IPS-18a (cell line): ENCODE measurements around the gene DEFB112.

ENCODE experiments used
- H3K27ac ChIP-seq: one replicate; pipeline ENCODE4 v1.5.1; 2013; ENCODE audit warnings: low read length
- H3K27me3 ChIP-seq: one replicate; pipeline ENCODE4 v1.6.1; 2013; ENCODE audit warnings: mild to moderate bottlenecking, low read length; ENCODE audit not compliant: control insufficient read depth, insufficient read depth
- H3K36me3 ChIP-seq: one replicate; pipeline ENCODE4 v1.6.1; 2013; ENCODE audit warnings: low read depth, low read length; ENCODE audit not compliant: control insufficient read depth
- H3K4me1 ChIP-seq: one replicate; pipeline ENCODE4 v1.6.1; 2013; ENCODE audit warnings: low read depth, low read length; ENCODE audit not compliant: control insufficient read depth
- H3K4me3 ChIP-seq: one replicate; pipeline ENCODE4 v1.5.1; 2013; ENCODE audit warnings: low read length
- H3K9ac ChIP-seq: one replicate; pipeline ENCODE4 v1.6.1; 2013; ENCODE audit warnings: mild to moderate bottlenecking, low read length, moderate library complexity
- H3K9me3 ChIP-seq: one replicate; pipeline ENCODE4 v1.6.1; 2013; ENCODE audit warnings: low read depth, low read length; ENCODE audit not compliant: control insufficient read depth

The DEFB112 gene

DNA sequence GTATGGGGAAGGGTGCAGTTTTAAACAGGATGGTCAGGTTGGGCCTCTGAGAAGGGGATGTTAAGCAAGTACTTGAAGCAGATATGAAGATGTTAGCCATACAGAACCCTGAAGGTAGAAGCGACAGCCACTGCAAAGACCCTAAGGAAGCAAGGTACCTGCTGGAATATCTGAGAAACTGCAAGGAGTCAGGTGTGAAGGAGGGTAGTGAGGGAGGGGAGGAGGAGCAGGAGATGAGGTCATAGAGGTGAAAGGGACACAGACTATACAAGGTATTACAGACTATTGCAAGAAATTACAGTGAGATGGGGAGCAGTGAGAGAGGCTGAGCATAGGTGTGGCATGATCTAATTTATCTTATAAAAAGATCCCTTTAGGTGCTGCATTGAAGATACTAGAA is 22.2 kb upstream of the DEFB112 start:
- no peaks in the 10 kb centered on the region for H3K9me3 ChIP-seq
- no peaks in the 10 kb centered on the region for H3K4me1 ChIP-seq
- H3K36me3 ChIP-seq, result no peaks in the 10 kb centered on the region

GRCh38 chr6:50070101-50070500 is 20.4 kb upstream of the DEFB112 start:
- Histone ChIP-seq H3K4me1 (no peaks in the 10 kb centered on the region), H3K9me3 (no peaks in the 10 kb centered on the region), H3K9ac (no peak overlapping the region), H3K27ac (no peak overlapping the region), H3K36me3 (no peaks in the 10 kb centered on the region), H3K4me3 (no peak overlapping the region), H3K27me3 (no peaks in the 10 kb centered on the region)

More for the DNA sequence above, 22.2 kb upstream of the DEFB112 start:
- no peak overlapping the region for H3K4me3 ChIP-seq
- H3K9ac ChIP-seq, result no peak overlapping the region
- H3K27me3 ChIP-seq, result no peaks in the 10 kb centered on the region
- no peak overlapping the region for H3K27ac ChIP-seq

- Histone ChIP-seq H3K4me1 (peaks cover 7% of the 10 kb centered on the region), H3K27me3 (no peaks in the 10 kb centered on the region), H3K27ac (no peak overlapping the region), H3K4me3 (no peak overlapping the region), H3K9ac (no peak overlapping the region), H3K9me3 (no peaks in the 10 kb centered on the region), H3K36me3 (no peaks in the 10 kb centered on the region)
Measured at GRCh38 chr6:50062051-50062450, 12.3 kb upstream of the DEFB112 start.

- no peaks in the 10 kb centered on the region for H3K27me3 ChIP-seq
- no peak overlapping the region for H3K4me3 ChIP-seq
- peaks cover 6% of the 10 kb centered on the region for H3K4me1 ChIP-seq
- no peak overlapping the region for H3K9ac ChIP-seq
- no peaks in the 10 kb centered on the region for H3K9me3 ChIP-seq
- no peaks in the 10 kb centered on the region for H3K36me3 ChIP-seq
- no peak overlapping the region for H3K27ac ChIP-seq
Measured at GRCh38 chr6:50056242-50056641, 6.5 kb upstream of the DEFB112 start.

DNA sequence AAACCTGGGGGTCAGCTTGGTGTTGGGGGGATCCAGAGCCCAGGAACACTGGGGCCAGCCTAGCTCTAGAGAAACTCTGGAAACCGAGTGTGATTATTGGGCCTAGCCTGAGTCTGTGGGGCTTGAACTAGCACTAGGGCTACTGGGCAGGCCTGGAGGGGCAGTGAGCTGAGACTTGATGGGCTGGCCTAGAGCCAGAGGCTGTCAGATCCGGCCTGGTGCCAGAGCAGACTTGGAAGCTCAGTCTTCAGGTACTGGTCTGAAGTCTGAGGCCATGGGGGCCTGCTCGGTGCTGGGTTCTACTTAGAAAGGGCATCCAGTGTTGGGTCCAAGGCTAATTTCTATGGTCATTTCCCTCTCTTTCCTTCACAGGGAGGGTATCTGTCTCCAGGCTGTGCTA is 2.7 kb downstream of the DEFB112 start:
- Histone ChIP-seq H3K4me3 (no peak overlapping the region), H3K27ac (no peak overlapping the region), H3K27me3 (no peaks in the 10 kb centered on the region), H3K9me3 (no peaks in the 10 kb centered on the region), H3K36me3 (no peaks in the 10 kb centered on the region), H3K9ac (no peak overlapping the region), H3K4me1 (no peaks in the 10 kb centered on the region)

DNA sequence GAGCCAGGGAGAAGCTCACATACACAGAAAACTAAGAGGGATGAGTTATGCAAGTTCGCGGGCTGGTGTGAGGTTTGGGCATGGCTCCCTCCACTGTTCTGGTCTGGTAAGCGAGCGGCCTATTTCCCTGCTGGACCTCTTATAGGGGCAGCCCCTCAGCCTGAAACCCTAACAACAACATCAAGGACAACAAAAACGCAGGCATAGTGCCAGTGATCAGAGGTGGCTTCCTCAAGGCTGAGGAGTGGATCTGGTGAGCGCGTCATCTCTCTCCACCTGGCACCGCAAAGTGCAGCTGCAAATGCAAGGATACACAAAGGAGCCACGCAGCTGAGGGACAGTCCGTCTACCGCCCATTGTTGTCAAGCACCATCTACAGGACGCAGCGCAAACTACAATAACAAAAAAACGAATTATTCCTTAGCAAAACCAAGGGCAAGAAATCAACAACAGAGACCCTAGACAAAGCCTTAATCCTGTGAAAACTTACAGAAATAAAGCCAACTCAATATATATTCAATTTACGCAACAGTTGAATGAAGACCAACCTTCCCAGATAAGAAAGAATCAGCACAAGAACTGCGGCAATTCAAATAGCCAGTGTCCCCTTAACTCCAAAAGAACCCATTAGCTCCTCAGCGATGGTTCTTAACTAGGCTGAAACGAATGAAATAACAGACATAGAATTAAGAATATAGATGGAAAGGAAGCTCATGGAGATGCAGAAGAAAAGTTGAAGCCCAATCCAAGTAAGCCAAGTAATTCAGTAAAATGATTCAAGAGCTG is 18.8 kb downstream of the DEFB112 start:
- no peaks in the 10 kb centered on the region for H3K9me3 ChIP-seq
- H3K27ac ChIP-seq, result no peak overlapping the region
- H3K9ac ChIP-seq, result peak overlapping the region; percentile 4
- H3K36me3 ChIP-seq, result no peaks in the 10 kb centered on the region
- peaks cover 3% of the 10 kb centered on the region for H3K4me1 ChIP-seq
- no peak overlapping the region for H3K4me3 ChIP-seq
- H3K27me3 ChIP-seq, result no peaks in the 10 kb centered on the region

DNA sequence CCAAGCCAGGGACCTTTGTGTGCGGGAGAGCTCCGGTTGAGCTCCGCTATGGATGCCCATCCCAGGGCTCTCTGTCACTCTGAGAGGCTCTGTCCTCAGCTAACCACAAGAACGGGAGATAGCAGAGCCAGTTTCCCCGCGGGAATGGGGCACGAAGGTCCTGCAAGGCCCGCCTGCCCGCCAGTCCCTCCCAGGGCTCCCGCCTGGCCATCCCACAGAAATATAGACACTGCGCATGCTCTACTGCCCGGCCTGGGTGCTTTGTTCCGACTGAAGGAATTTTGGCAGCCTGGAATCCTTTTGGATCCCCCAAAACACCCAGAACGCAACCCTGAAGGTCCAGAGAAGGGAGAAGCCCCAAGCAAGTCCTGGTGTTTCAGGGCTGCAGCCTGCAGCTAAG is 19.4 kb downstream of the DEFB112 start:
- Histone ChIP-seq H3K27ac (no peak overlapping the region), H3K4me3 (no peak overlapping the region), H3K36me3 (no peaks in the 10 kb centered on the region), H3K9ac (peak overlapping the region; percentile 4), H3K27me3 (no peaks in the 10 kb centered on the region), H3K9me3 (no peaks in the 10 kb centered on the region), H3K4me1 (peaks cover 3% of the 10 kb centered on the region)

- H3K4me1 ChIP-seq, result no peaks in the 10 kb centered on the region
Measured at GRCh38 chr6:50025258-50025657, 24.5 kb downstream of the DEFB112 start.

DNA sequence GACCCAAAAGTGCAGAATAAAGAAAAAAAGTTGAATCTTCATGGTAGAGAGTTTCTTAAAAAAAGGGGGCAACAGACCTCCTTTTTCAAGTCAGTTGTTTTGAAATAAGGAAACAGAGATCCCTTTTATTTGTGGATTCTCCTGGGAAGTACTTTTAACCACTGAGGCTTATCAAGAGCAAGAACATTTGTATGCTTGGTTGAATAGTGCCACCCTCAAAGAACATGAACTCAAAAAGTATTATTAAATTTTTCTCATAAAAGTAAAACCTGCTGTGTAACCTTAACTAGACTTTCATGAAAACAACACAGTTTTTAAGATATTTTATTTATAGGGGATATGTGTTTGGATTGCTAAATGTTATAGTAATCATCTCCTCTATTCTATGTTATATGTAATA is 27.8 kb downstream of the DEFB112 start, which contains the start of gene DEFB110:
Gene DEFB110, minus strand, starts transcription at position 101 of the 400 bp plus-strand sequence. Its CDS starts 59 bp downstream, at position 42.
- Histone ChIP-seq H3K36me3 (no peaks in the 10 kb centered on the region), H3K4me1 (no peaks in the 10 kb centered on the region), H3K9me3 (no peaks in the 10 kb centered on the region), H3K4me3 (no peak within 1 kb of the TSS), H3K27ac (no peak within 1 kb of the TSS), H3K9ac (no peak within 1 kb of the TSS), H3K27me3 (no peaks in the 10 kb centered on the region)

More at GRCh38 chr6:50025258-50025657, 24.5 kb downstream of the DEFB112 start:
- Histone ChIP-seq H3K4me3 (no peak overlapping the region), H3K27me3 (no peaks in the 10 kb centered on the region), H3K9me3 (no peaks in the 10 kb centered on the region), H3K36me3 (no peaks in the 10 kb centered on the region), H3K9ac (no peak overlapping the region), H3K27ac (no peak overlapping the region)

GRCh38 chr6:50007819-50008218 is 41.9 kb downstream of the DEFB112 start:
- H3K4me3 ChIP-seq, result no peak overlapping the region
- no peak overlapping the region for H3K27ac ChIP-seq

DNA sequence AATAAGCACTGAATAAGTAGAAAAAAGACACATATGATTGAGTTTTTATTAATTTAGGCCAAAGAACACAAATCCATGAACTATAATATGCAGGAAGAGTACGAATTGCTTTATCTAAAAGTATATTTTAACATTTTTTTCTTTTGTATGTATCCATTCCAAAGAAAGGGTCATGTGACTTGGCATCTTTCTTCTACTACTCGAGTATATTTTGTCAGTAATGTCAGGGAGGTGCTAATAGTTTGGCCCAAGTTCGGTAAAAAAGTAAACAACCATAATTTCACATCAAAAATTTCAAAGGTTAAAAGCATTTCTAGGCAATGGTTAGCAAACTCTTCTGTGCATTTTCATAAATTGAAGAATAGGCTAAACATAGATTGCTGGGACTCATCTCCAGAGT is 46.6 kb downstream of the DEFB112 start:
- no peak overlapping the region for H3K9ac ChIP-seq
- H3K36me3 ChIP-seq, result no peaks in the 10 kb centered on the region
- no peaks in the 10 kb centered on the region for H3K9me3 ChIP-seq
- no peak overlapping the region for H3K4me3 ChIP-seq
- no peak overlapping the region for H3K27ac ChIP-seq
- H3K4me1 ChIP-seq, result no peaks in the 10 kb centered on the region
- H3K27me3 ChIP-seq, result no peaks in the 10 kb centered on the region

More at GRCh38 chr6:50007819-50008218, 41.9 kb downstream of the DEFB112 start:
- Histone ChIP-seq H3K27me3 (no peaks in the 10 kb centered on the region), H3K9me3 (no peaks in the 10 kb centered on the region), H3K9ac (no peak overlapping the region), H3K4me1 (no peaks in the 10 kb centered on the region), H3K36me3 (no peaks in the 10 kb centered on the region)

DNA sequence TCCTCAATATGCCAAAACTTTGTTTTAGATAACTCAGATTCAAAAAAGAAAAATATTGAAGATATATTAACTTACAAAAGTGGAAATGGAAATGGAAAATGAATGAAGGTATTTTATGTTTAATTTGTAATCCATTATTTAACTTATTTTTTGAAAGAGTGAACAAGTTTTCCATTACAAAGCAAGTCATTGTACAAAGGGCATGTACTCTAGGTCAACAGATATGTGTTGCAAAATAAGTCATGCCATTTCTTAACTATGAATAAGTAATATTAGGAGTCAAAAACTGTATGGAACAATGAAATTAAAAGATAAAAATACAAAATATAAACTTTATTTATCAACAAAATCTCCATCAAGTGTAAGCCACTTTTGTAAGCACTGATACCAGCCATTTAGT is 54.5 kb downstream of the DEFB112 start:
- H3K9ac ChIP-seq, result no peak overlapping the region
- no peaks in the 10 kb centered on the region for H3K36me3 ChIP-seq
- no peaks in the 10 kb centered on the region for H3K9me3 ChIP-seq
- no peak overlapping the region for H3K27ac ChIP-seq
- no peaks in the 10 kb centered on the region for H3K4me1 ChIP-seq
- no peak overlapping the region for H3K4me3 ChIP-seq
- no peaks in the 10 kb centered on the region for H3K27me3 ChIP-seq
